Measurements from ENCODE around the gene AKAP12. TPM values are rescaled to one million over a fixed set of nuclear protein-coding genes. Genes with fewer than 3 reads are reported as not detected.

AKAP12 gene
- total RNA-seq, 1 donor from 2014 or later, result 81.3 TPM

DNA sequence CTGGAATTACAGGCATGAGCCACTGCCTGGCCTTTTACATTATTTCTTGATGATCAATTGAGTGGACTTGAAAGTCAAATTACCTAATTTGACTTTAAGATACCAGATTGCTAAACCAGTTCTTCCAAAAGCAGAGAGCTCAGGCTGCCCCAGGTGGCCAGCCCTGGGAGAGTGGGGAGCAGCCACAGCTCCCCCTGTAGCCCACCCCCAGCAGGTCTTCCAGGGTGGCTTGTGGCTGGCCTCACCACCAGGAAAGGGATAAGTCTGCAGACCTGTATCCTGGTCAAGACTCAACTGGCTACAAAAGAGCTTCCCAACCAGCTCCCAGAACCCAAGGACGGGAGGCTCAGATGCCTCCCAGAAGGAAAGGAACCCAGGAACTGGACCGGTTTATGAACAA lies 23.8 kb upstream of the AKAP12 start:
- peaks cover 9% of the 10 kb centered on the region for H3K4me1 Mint-ChIP-seq
- Histone ChIP-seq H3K36me3 (no peaks in the 10 kb centered on the region), H3K4me1 (no peaks in the 10 kb centered on the region), H3K4me3 (no peak overlapping the region), H4K20me1 (ENCODE audit: low read depth) (no peaks in the 10 kb centered on the region), H3K9me3 (ENCODE audit: low read depth) (no peaks in the 10 kb centered on the region), H3K27me3 (no peaks in the 10 kb centered on the region), H3K27ac (no peak overlapping the region), H3F3A (ENCODE audit: low read depth) (no peaks in the 10 kb centered on the region), H3K79me2 (ENCODE audit: low read depth) (no peaks in the 10 kb centered on the region), H3K4me2 (no peak overlapping the region), H3K9ac (no peak overlapping the region), H2AFZ (replicated peaks) (no peak overlapping the region)
- H3K36me3 Mint-ChIP-seq, result peaks cover 4% of the 10 kb centered on the region
- peaks cover 15% of the 10 kb centered on the region for H3K9me3 Mint-ChIP-seq
- H3K27ac Mint-ChIP-seq, result no peak overlapping the region
- peaks cover 2% of the 10 kb centered on the region for H3K27me3 Mint-ChIP-seq (ENCODE audit: insufficient read depth, low read depth)
- H3K4me3 Mint-ChIP-seq, result no peak overlapping the region
- no peak for DNase-seq (ENCODE audit: low spot score)
- TF ChIP-seq, protein P1, sequence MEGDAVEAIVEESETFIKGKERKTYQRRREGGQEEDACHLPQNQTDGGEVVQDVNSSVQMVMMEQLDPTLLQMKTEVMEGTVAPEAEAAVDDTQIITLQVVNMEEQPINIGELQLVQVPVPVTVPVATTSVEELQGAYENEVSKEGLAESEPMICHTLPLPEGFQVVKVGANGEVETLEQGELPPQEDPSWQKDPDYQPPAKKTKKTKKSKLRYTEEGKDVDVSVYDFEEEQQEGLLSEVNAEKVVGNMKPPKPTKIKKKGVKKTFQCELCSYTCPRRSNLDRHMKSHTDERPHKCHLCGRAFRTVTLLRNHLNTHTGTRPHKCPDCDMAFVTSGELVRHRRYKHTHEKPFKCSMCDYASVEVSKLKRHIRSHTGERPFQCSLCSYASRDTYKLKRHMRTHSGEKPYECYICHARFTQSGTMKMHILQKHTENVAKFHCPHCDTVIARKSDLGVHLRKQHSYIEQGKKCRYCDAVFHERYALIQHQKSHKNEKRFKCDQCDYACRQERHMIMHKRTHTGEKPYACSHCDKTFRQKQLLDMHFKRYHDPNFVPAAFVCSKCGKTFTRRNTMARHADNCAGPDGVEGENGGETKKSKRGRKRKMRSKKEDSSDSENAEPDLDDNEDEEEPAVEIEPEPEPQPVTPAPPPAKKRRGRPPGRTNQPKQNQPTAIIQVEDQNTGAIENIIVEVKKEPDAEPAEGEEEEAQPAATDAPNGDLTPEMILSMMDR (IDR thresholded peaks at IDR 0.05), result no peak
- TF ChIP-seq EZH2 (IDR thresholded peaks at IDR 0.05), result no peak
- TF ChIP-seq EZH2phosphoT487 (IDR thresholded peaks at IDR 0.05), result no peak

DNA sequence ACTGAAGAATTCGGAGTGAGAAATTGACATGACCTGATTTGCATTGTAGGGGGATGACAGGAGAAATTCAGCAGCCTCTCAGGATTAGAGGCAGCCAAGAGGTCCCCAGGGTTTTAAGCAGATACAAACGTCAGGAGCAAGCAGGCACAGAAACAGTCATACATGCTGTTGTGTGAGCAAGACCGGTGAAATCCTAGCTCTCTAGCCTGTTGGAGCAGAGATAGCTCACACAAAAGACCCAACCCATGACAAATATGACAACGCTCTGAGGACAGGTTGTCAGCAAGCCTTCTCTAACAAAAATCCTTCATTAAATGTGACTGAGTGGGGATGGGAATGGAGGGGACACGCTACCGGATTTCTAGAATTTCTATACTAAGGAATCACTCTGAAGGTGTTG lies 23.0 kb upstream of the AKAP12 start:
- Histone ChIP-seq H3K9me3 (ENCODE audit: low read depth) (no peaks in the 10 kb centered on the region), H4K20me1 (ENCODE audit: low read depth) (no peaks in the 10 kb centered on the region), H3K4me3 (no peak overlapping the region), H3K9ac (no peak overlapping the region), H2AFZ (replicated peaks) (peak overlapping the region; percentile 79), H3K27me3 (no peaks in the 10 kb centered on the region), H3K4me2 (no peak overlapping the region), H3K36me3 (no peaks in the 10 kb centered on the region), H3K79me2 (ENCODE audit: low read depth) (no peaks in the 10 kb centered on the region), H3F3A (ENCODE audit: low read depth) (no peaks in the 10 kb centered on the region), H3K27ac (no peak overlapping the region), H3K4me1 (no peaks in the 10 kb centered on the region)
- peaks cover 2% of the 10 kb centered on the region for H3K27me3 Mint-ChIP-seq (ENCODE audit: insufficient read depth, low read depth)
- H3K36me3 Mint-ChIP-seq, result no peaks in the 10 kb centered on the region
- H3K27ac Mint-ChIP-seq, result no peak overlapping the region
- no peak for DNase-seq (ENCODE audit: low spot score)
- peaks cover 9% of the 10 kb centered on the region for H3K4me1 Mint-ChIP-seq
- H3K4me3 Mint-ChIP-seq, result no peak overlapping the region
- H3K9me3 Mint-ChIP-seq, result peaks cover 9% of the 10 kb centered on the region
- TF ChIP-seq EZH2phosphoT487 (IDR thresholded peaks at IDR 0.05) (no peak), EZH2 (IDR thresholded peaks at IDR 0.05) (no peak)
- TF ChIP-seq, protein P1 (IDR thresholded peaks at IDR 0.05), result no peak

DNA sequence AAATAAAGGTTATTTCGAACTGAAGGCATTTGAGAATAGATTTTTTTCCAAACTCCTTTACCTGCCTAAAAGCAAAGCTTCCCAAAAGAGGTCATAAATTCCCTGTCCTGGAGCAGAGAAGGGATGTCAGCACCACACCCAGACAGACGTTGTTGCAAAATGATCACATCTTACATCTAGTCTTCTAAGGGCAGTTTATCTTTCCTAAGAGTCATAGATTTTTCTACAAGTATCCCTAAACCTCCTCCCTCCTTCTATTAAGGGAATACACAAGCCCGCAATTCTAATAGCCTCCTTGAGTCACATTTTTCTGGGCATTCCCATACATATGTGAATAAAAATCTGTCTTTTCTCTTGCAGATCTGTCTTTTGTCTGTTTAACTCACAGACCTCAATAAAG lies 20.6 kb upstream of the AKAP12 start:
- peaks cover 2% of the 10 kb centered on the region for H3K27me3 Mint-ChIP-seq (ENCODE audit: insufficient read depth, low read depth)
- TF ChIP-seq, protein P1 (IDR thresholded peaks at IDR 0.05), result no peak
- no peak for TF ChIP-seq EZH2phosphoT487 (IDR thresholded peaks at IDR 0.05)
- TF ChIP-seq EZH2 (IDR thresholded peaks at IDR 0.05), result no peak
- no peak overlapping the region for H3K4me3 Mint-ChIP-seq
- H3K9ac ChIP-seq, result no peak overlapping the region
- no peak overlapping the region for H3K27ac ChIP-seq
- H3K4me1 ChIP-seq, result no peaks in the 10 kb centered on the region
- H3K27me3 ChIP-seq, result no peaks in the 10 kb centered on the region
- no peak overlapping the region for H3K4me3 ChIP-seq
- H2AFZ ChIP-seq (replicated peaks), result no peak overlapping the region
- no peaks in the 10 kb centered on the region for H3F3A ChIP-seq (ENCODE audit: low read depth)
- H3K9me3 Mint-ChIP-seq, result no peaks in the 10 kb centered on the region
- H3K27ac Mint-ChIP-seq, result no peak overlapping the region
- peaks cover 9% of the 10 kb centered on the region for H3K4me1 Mint-ChIP-seq
- H3K36me3 ChIP-seq, result no peaks in the 10 kb centered on the region
- H3K9me3 ChIP-seq (ENCODE audit: low read depth), result no peaks in the 10 kb centered on the region
- H3K36me3 Mint-ChIP-seq, result no peaks in the 10 kb centered on the region
- no peak overlapping the region for H3K4me2 ChIP-seq
- no peaks in the 10 kb centered on the region for H4K20me1 ChIP-seq (ENCODE audit: low read depth)
- H3K79me2 ChIP-seq (ENCODE audit: low read depth), result no peaks in the 10 kb centered on the region
- DNase-seq (ENCODE audit: low spot score), result no peak
